Measurements from ENCODE around the gene MSLN. TPM values are rescaled to one million over a fixed set of nuclear protein-coding genes. Genes with fewer than 3 reads are reported as not detected.
A peak's percentile ranks its signal among the peaks of the same experiment; 100 is the strongest.

Gene MSLN
- total RNA-seq, 2 donors from 2014 or later = 0.74 to 7.3 TPM

DNA sequence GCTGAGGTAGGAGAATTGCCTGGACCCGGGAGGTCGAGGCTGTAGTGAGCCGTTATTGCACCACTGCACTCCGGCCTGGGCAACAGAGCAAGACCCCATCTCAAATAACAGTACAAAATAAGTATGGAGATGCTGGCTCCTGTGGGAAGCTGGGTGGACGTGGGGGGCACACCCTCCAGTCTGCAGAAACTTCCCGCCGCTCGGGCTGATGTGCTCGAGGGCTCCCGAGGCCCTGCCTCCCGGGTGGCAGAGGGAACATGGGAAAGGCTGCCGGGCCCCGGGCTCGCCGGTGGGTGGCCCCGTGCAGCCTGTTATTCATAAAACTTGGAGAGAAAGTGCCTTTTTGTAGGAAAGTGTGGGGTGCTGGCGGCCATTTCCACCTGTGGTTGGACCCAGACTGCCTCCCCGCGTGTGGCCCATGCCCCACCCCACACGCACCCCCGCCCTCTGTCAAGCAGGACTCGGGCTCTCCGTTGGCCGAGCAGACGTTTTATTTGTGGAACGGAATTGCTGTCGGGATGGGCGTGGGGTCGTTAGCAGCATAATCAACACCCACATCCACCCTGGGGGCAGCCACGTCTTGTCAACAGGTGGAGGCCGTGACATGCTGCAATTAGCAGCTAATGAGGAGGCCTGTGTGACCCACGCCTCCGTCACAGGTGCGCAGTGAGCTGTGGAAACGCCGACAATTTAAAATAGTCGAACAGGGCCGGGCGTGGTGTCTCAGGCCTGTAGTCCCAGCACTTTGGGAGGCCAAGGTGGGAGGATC lies 12.4 kb upstream of the MSLN start:
- H3K27ac ChIP-seq = no peak overlapping the region
- H3K4me1 ChIP-seq (replicated peaks) = no peaks in the 10 kb centered on the region
- H3K27me3 ChIP-seq (replicated peaks; ENCODE audit: insufficient read depth) = no peaks in the 10 kb centered on the region
- 75% methylated on average over 39 of the region's 39 CpGs for WGBS
- TF ChIP-seq CTCF (IDR thresholded peaks at IDR 0.05) (no peak), POLR2AphosphoS5 (IDR thresholded peaks at IDR 0.05) (no peak), POLR2A (IDR thresholded peaks at IDR 0.05) (no peak)
- intact Hi-C loops (cut with DNase I) = no loop called here
- no peak overlapping the region for H3K4me3 ChIP-seq
- DNase-seq (ENCODE audit: low spot score) = no peak
- H3K36me3 ChIP-seq = no peaks in the 10 kb centered on the region
- H3K9me3 ChIP-seq = no peaks in the 10 kb centered on the region

DNA sequence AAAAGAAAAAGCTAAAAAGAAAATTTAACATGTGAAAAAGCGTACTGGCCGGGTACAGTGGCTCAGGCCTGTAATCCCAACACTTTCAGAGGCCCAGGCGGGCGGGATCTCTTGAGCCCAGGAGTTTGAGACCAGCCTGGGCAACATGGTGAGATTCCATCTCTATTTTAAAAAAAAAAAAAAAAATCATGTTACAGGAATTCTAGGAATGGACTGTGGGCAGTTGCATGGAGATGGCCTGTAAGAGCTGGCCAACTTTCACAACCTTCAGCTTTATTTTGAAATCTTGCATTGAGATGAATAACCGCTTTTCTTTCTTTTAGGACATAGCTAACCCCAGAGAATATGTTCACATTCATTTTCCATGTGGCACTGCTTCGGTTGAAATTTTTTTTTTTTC lies 11.5 kb upstream of the MSLN start:
- intact Hi-C loops (cut with DNase I) = no loop called here
- TF ChIP-seq POLR2AphosphoS5 (IDR thresholded peaks at IDR 0.05) (no peak), CTCF (IDR thresholded peaks at IDR 0.05) (no peak), POLR2A (IDR thresholded peaks at IDR 0.05) (no peak)
- no peak for DNase-seq (ENCODE audit: low spot score)
- no peak overlapping the region for H3K4me3 ChIP-seq
- H3K27ac ChIP-seq = no peak overlapping the region
- no peaks in the 10 kb centered on the region for H3K4me1 ChIP-seq (replicated peaks)
- WGBS = 74% methylated on average over 6 of the region's 6 CpGs
- H3K27me3 ChIP-seq (replicated peaks; ENCODE audit: insufficient read depth) = no peaks in the 10 kb centered on the region
- no peaks in the 10 kb centered on the region for H3K9me3 ChIP-seq
- H3K36me3 ChIP-seq = no peaks in the 10 kb centered on the region

GRCh38 chr16:750485-750884 lies 10.0 kb upstream of the MSLN start:
- Histone ChIP-seq H3K9me3 (no peaks in the 10 kb centered on the region), H3K27ac (no peak overlapping the region), H3K4me3 (no peak overlapping the region), H3K27me3 (replicated peaks; ENCODE audit: insufficient read depth) (no peaks in the 10 kb centered on the region), H3K36me3 (no peaks in the 10 kb centered on the region), H3K4me1 (replicated peaks) (no peaks in the 10 kb centered on the region)
- DNase-seq (ENCODE audit: low spot score) = no peak
- intact Hi-C loops (cut with DNase I) = no loop called here
- TF ChIP-seq POLR2AphosphoS5 (IDR thresholded peaks at IDR 0.05) (no peak), CTCF (IDR thresholded peaks at IDR 0.05) (no peak), POLR2A (IDR thresholded peaks at IDR 0.05) (no peak)
- WGBS = 56% methylated on average over 9 of the region's 9 CpGs

GRCh38 chr16:751152-752006 lies 9.2 kb upstream of the MSLN start:
- TF ChIP-seq POLR2AphosphoS5 (IDR thresholded peaks at IDR 0.05) (no peak), CTCF (IDR thresholded peaks at IDR 0.05) (no peak), POLR2A (IDR thresholded peaks at IDR 0.05) (no peak)
- H3K4me3 ChIP-seq = no peak overlapping the region
- WGBS = 46% methylated on average over 37 of the region's 39 CpGs
- H3K27me3 ChIP-seq (replicated peaks; ENCODE audit: insufficient read depth) = no peaks in the 10 kb centered on the region
- intact Hi-C loops (cut with DNase I) = no loop called here
- DNase-seq (ENCODE audit: low spot score) = no peak
- no peaks in the 10 kb centered on the region for H3K4me1 ChIP-seq (replicated peaks)
- peak overlapping the region in 1 of 2 donors; percentile 36 for H3K27ac ChIP-seq
- no peaks in the 10 kb centered on the region for H3K36me3 ChIP-seq
- no peaks in the 10 kb centered on the region for H3K9me3 ChIP-seq
